SU-DHL-6 (cell line): ENCODE data around the gene TBL2.
"Not testable (repeated sequence)": the region's sequence is repeated elsewhere in the genome, so short reads cannot be mapped to it uniquely, and the experiment has no call there.

ENCODE experiments used
- H2AFZ ChIP-seq: fragments of 200-600 bp; sonication (generic); 2 replicates; pipeline ENCODE4 v1.6.1; 2014; ENCODE audit warnings: low read depth, mild to moderate bottlenecking, moderate library complexity, mixed read lengths, antibody characterized with exemption, low read length; ENCODE audit not compliant: severe bottlenecking
- H3F3A ChIP-seq: fragments of 200-600 bp; shearing (Covaris generic); 2 replicates; pipeline ENCODE4 v1.6.0; 2016; ENCODE audit warnings: antibody characterized with exemption, mild to moderate bottlenecking; ENCODE audit not compliant: insufficient read depth
- H3K27ac ChIP-seq: fragments of 200-600 bp; sonication (generic); 2 replicates; pipeline ENCODE4 v1.5.1; 2016; ENCODE audit warnings: low read depth, mild to moderate bottlenecking, low read length, moderate library complexity, mixed read lengths
- H3K27me3 ChIP-seq: fragments of 200-600 bp; sonication (generic), shearing (Covaris generic); 2 replicates; pipeline ENCODE4 v1.6.0; 2014; ENCODE audit warnings: mild to moderate bottlenecking, low read length
- H3K36me3 ChIP-seq: fragments of 200-600 bp; sonication (generic); 2 replicates; pipeline ENCODE4 v1.6.1; 2014; ENCODE audit warnings: mild to moderate bottlenecking, low read length, mixed read lengths
- H3K4me2 ChIP-seq: fragments of 300-600, 200-600 bp; shearing (Covaris generic), sonication (generic); 2 replicates; pipeline ENCODE4 v1.6.0; 2014; ENCODE audit warnings: low read length, low read depth, mild to moderate bottlenecking; ENCODE audit not compliant: poor library complexity, severe bottlenecking
- H3K4me3 ChIP-seq: fragments of 200-600 bp; sonication (generic); 2 replicates; pipeline ENCODE4 v1.5.1; 2014; ENCODE audit warnings: antibody characterized with exemption, low read length, mild to moderate bottlenecking, mixed read lengths; ENCODE audit not compliant: insufficient read depth, poor library complexity, severe bottlenecking
- H3K79me2 ChIP-seq: fragments of 200-600 bp; sonication (generic); 2 replicates; pipeline ENCODE4 v1.6.1; 2014; ENCODE audit warnings: mild to moderate bottlenecking, low read length, moderate library complexity; ENCODE audit not compliant: insufficient read depth
- H3K9ac ChIP-seq: fragments of 200-600 bp; sonication (generic); 2 replicates; pipeline ENCODE4 v1.7.0; 2014; ENCODE audit warnings: mild to moderate bottlenecking, low read length
- H3K9me2 ChIP-seq: fragments of 200-600 bp; sonication (generic); replicated peaks from 2 replicates; pipeline ENCODE4 v1.6.1; 2014; ENCODE audit warnings: low read length; ENCODE audit not compliant: insufficient read depth
- H3K9me3 ChIP-seq: fragments of 200-600 bp; sonication (generic); 2 replicates; pipeline ENCODE4 v1.6.1; 2014; ENCODE audit warnings: low read length, mixed read lengths; ENCODE audit not compliant: insufficient read depth
- H4K20me1 ChIP-seq: fragments of 200-600 bp; sonication (generic); 2 replicates; pipeline ENCODE4 v1.6.1; 2014; ENCODE audit warnings: low read depth, mild to moderate bottlenecking, antibody characterized with exemption, low read length, moderate library complexity, mixed read lengths
- CTCF ChIP-seq: fragments of 200-600 bp; sonication (generic); IDR thresholded peaks from one replicate; pipeline ENCODE4 v1.5.1; 2017; ENCODE audit warnings: antibody characterized with exemption, mild to moderate bottlenecking, low read length, moderate library complexity; ENCODE audit not compliant: insufficient read depth, poor library complexity, severe bottlenecking
- EZH2phosphoT487 ChIP-seq: fragments of 200-600 bp; sonication (generic), shearing (Covaris generic); conservative IDR thresholded peaks from 2 replicates; pipeline ENCODE4 v1.6.1; 2018; ENCODE audit warnings: mild to moderate bottlenecking, antibody characterized with exemption, low read length, moderate library complexity, mixed read lengths

TBL2 gene

GRCh38 chr7:73615886-73616285, 37.5 kb upstream of the TBL2 start:
- no peaks in the 10 kb centered on the region for H3K27me3 ChIP-seq
- no peaks in the 10 kb centered on the region for H3K79me2 ChIP-seq
- no peaks in the 10 kb centered on the region for H3K9me2 ChIP-seq
- H3F3A ChIP-seq, result no peaks in the 10 kb centered on the region
- H2AFZ ChIP-seq, result no peak overlapping the region
- H3K36me3 ChIP-seq, result no peaks in the 10 kb centered on the region
- H3K4me2 ChIP-seq, result no peak overlapping the region
- no peak overlapping the region for H3K4me3 ChIP-seq
- H3K9me3 ChIP-seq, result no peaks in the 10 kb centered on the region
- no peak overlapping the region for H3K27ac ChIP-seq
- TF ChIP-seq CTCF (no peak), EZH2phosphoT487 (no peak)
- H4K20me1 ChIP-seq, result no peaks in the 10 kb centered on the region
- no peak overlapping the region for H3K9ac ChIP-seq

GRCh38 chr7:73614937-73615336, 36.6 kb upstream of the TBL2 start:
- not testable (repeated sequence) for H3K79me2 ChIP-seq, H3K36me3 ChIP-seq, H3K4me3 ChIP-seq, H4K20me1 ChIP-seq, H3K27me3 ChIP-seq, H3K4me2 ChIP-seq, H3F3A ChIP-seq, H3K9me2 ChIP-seq, H3K9ac ChIP-seq, H3K27ac ChIP-seq, H3K9me3 ChIP-seq, H2AFZ ChIP-seq

GRCh38 chr7:73613954-73614735, 35.8 kb upstream of the TBL2 start:
- Histone ChIP-seq H2AFZ (no peak overlapping the region), H3F3A (no peaks in the 10 kb centered on the region), H3K4me2 (no peak overlapping the region), H3K27ac (no peak overlapping the region), H3K4me3 (no peak overlapping the region), H3K9me2 (no peaks in the 10 kb centered on the region), H3K27me3 (no peaks in the 10 kb centered on the region), H4K20me1 (no peaks in the 10 kb centered on the region), H3K9me3 (no peaks in the 10 kb centered on the region), H3K36me3 (no peaks in the 10 kb centered on the region), H3K9ac (no peak overlapping the region), H3K79me2 (no peaks in the 10 kb centered on the region)
- TF ChIP-seq EZH2phosphoT487 (no peak), CTCF (no peak)

GRCh38 chr7:73612598-73613269, 34.4 kb upstream of the TBL2 start:
- Histone ChIP-seq H3K4me3 (no peak overlapping the region), H3K9me2 (no peaks in the 10 kb centered on the region), H3K4me2 (no peak overlapping the region), H3K27me3 (no peaks in the 10 kb centered on the region), H3K27ac (no peak overlapping the region), H3K9me3 (no peaks in the 10 kb centered on the region), H4K20me1 (no peaks in the 10 kb centered on the region), H2AFZ (no peak overlapping the region), H3K36me3 (no peaks in the 10 kb centered on the region), H3K79me2 (no peaks in the 10 kb centered on the region), H3F3A (no peaks in the 10 kb centered on the region), H3K9ac (no peak overlapping the region)
- TF ChIP-seq EZH2phosphoT487 (no peak), CTCF (no peak)
